GM23338 (cell line): ENCODE data around the gene SLC12A3. TPM values are rescaled to one million over a fixed set of nuclear protein-coding genes. Genes with fewer than 3 reads are reported as not detected.

Source experiments
- ATAC-seq: fragments of 200-7000 bp; cut with Tn5 transposase; 3 replicates; pipeline ENCODE4 v1.9.1; 2020
- DNase-seq: peaks from one replicate; pipeline ENCODE4 v3.0.0-alpha.2; 2015; ENCODE audit warnings: low spot score
- H2AFZ ChIP-seq: fragments of 200-600 bp; sonication (generic); 2 replicates; pipeline ENCODE4 v1.8.0; 2016; ENCODE audit warnings: antibody characterized with exemption, mild to moderate bottlenecking, moderate library complexity
- H3F3A ChIP-seq: fragments of 200-600 bp; sonication (generic); replicated peaks from 2 replicates; pipeline ENCODE4 v1.8.0; 2017; ENCODE audit warnings: antibody characterized with exemption, mixed run types, low read depth
- H3K27ac ChIP-seq: fragments of 200-600 bp; sonication (generic); 2 replicates; pipeline ENCODE4 v1.6.1; 2016; ENCODE audit warnings: low read depth
- H3K27me3 ChIP-seq: fragments of 200-600 bp; sonication (generic); 2 replicates; pipeline ENCODE4 v1.8.0; 2016; ENCODE audit warnings: mild to moderate bottlenecking, mixed run types, moderate library complexity; ENCODE audit not compliant: insufficient read depth
- H3K36me3 ChIP-seq: fragments of 200-600 bp; sonication (generic); 2 replicates; pipeline ENCODE4 v1.8.0; 2016; ENCODE audit warnings: mild to moderate bottlenecking; ENCODE audit not compliant: insufficient read depth
- H3K4me1 ChIP-seq: fragments of 200-600 bp; sonication (generic); 2 replicates; pipeline ENCODE4 v1.8.0; 2016; ENCODE audit warnings: mild to moderate bottlenecking, moderate library complexity; ENCODE audit not compliant: insufficient read depth
- H3K4me2 ChIP-seq: fragments of 200-600 bp; sonication (generic); 2 replicates; pipeline ENCODE4 v1.7.1; 2017; ENCODE audit warnings: mixed run types
- H3K4me3 ChIP-seq: fragments of 200-600 bp; sonication (generic); 2 replicates; pipeline ENCODE4 v1.6.1; 2016; ENCODE audit warnings: mixed run types
- H3K79me2 ChIP-seq: fragments of 200-600 bp; sonication (generic); replicated peaks from 2 replicates; pipeline ENCODE4 v1.8.0; 2017; ENCODE audit warnings: mild to moderate bottlenecking; ENCODE audit not compliant: insufficient read depth
- H3K9me2 ChIP-seq: fragments of 200-600 bp; sonication (generic); 2 replicates; pipeline ENCODE4 v1.8.0; 2017; ENCODE audit not compliant: insufficient read depth
- H4K20me1 ChIP-seq: fragments of 200-600 bp; sonication (generic); replicated peaks from 2 replicates; pipeline ENCODE4 v1.8.0; 2017; ENCODE audit warnings: mild to moderate bottlenecking; ENCODE audit not compliant: insufficient read depth
- H3K27ac Mint-ChIP-seq: 2 replicates; pipeline ENCODE4 v1.8.0; 2020; ENCODE audit warnings: inconsistent platforms, mild to moderate bottlenecking, moderate library complexity, mixed read lengths
- H3K27me3 Mint-ChIP-seq: 3 replicates; pipeline ENCODE4 v1.8.0; 2022; ENCODE audit warnings: low read depth, mild to moderate bottlenecking, moderate library complexity, mixed read lengths, inconsistent platforms; ENCODE audit not compliant: insufficient read depth, poor library complexity
- H3K36me3 Mint-ChIP-seq: 3 replicates; pipeline ENCODE4 v1.8.0; 2021; ENCODE audit warnings: low read depth, mild to moderate bottlenecking, inconsistent platforms, moderate library complexity, mixed read lengths
- H3K4me1 Mint-ChIP-seq: 3 replicates; pipeline ENCODE4 v1.8.0; 2020; ENCODE audit warnings: mild to moderate bottlenecking, inconsistent platforms, mixed read lengths
- H3K4me3 Mint-ChIP-seq: 3 replicates; pipeline ENCODE4 v1.8.0; 2021; ENCODE audit warnings: moderate library complexity, mild to moderate bottlenecking, inconsistent platforms, mixed read lengths
- H3K9me3 Mint-ChIP-seq: 3 replicates; pipeline ENCODE4 v1.8.0; 2020; ENCODE audit warnings: moderate library complexity, mild to moderate bottlenecking, inconsistent platforms, mixed read lengths
- CREB1 ChIP-seq: fragments of 250-450 bp; sonication (Bioruptor Pico); IDR thresholded peaks from 2 replicates; pipeline ENCODE4 v1.5.0; 2020; ENCODE audit warnings: low read depth, mild to moderate bottlenecking, moderate library complexity
- CTCF ChIP-seq, 2 experiments: fragments of 200-600 bp in 1 of 2; sonication (generic) in 1 of 2; conservative IDR thresholded peaks; 2 replicates each; pipeline versions ENCODE4 v1.5.1 to v1.6.1; 2016 to 2017; ENCODE audit warnings: antibody characterized with exemption in 2 of 2, low read depth in 2 of 2, mild to moderate bottlenecking in 2 of 2, moderate library complexity in 1 of 2
- ETS1 ChIP-seq: IDR thresholded peaks from 2 replicates; pipeline ENCODE4 v1.6.1; 2016; ENCODE audit warnings: antibody characterized with exemption
- EZH2 ChIP-seq: fragments of 200-600 bp; sonication (generic); IDR thresholded peaks from one replicate; pipeline ENCODE4 v1.8.0; 2017; ENCODE audit warnings: antibody characterized with exemption, mild to moderate bottlenecking, low read depth; ENCODE audit not compliant: unreplicated experiment
- EZH2phosphoT487 ChIP-seq: fragments of 200-600 bp; sonication (generic); IDR thresholded peaks from one replicate; pipeline ENCODE4 v1.8.1; 2018; ENCODE audit warnings: antibody characterized with exemption; ENCODE audit not compliant: unreplicated experiment
- JUNB ChIP-seq: IDR thresholded peaks from one replicate; pipeline ENCODE4 v1.6.1; 2016; ENCODE audit warnings: antibody characterized with exemption; ENCODE audit not compliant: unreplicated experiment
- NANOG ChIP-seq: IDR thresholded peaks from 2 replicates; pipeline ENCODE4 v1.6.1; 2016; ENCODE audit warnings: antibody characterized with exemption, borderline replicate concordance
- POLR2AphosphoS5 ChIP-seq: IDR thresholded peaks from 2 replicates; pipeline ENCODE4 v1.6.1; 2016; ENCODE audit warnings: antibody characterized with exemption, low read depth
- REST ChIP-seq: IDR thresholded peaks from one replicate; pipeline ENCODE4 v1.6.1; 2018; ENCODE audit warnings: antibody characterized with exemption; ENCODE audit not compliant: unreplicated experiment
- STAT1 ChIP-seq: IDR thresholded peaks from one replicate; pipeline ENCODE4 v1.6.1; 2016; ENCODE audit warnings: antibody characterized with exemption; ENCODE audit not compliant: unreplicated experiment
- ZNF114 ChIP-seq: fragments of 250-450 bp; sonication (Bioruptor Pico); IDR thresholded peaks from 2 replicates; pipeline ENCODE4 v1.5.0; 2020; ENCODE audit warnings: mild to moderate bottlenecking, moderate library complexity
- ZNF331 ChIP-seq: fragments of 250-450 bp; sonication (Bioruptor Pico); IDR thresholded peaks from 2 replicates; pipeline ENCODE4 v1.5.0; 2020; ENCODE audit warnings: low read depth, mild to moderate bottlenecking, moderate library complexity
- polyA plus RNA-seq: library from polyadenylated mRNA; unstranded; fragments of >200 nt; fragmentation: Nextera tagmentation; extraction: Ambion mirVana; gene quantifications from 2 replicates; pipeline ENCODE4 v1.2.1, GENCODE V29; 2016
- total RNA-seq: library from RNA; depleted of rRNA; stranded (reverse); fragments of >200 nt; shearing (Covaris generic); gene quantifications from 2 replicates; pipeline ENCODE4 v1.2.3, GENCODE V29; 2014
- TF ChIP-seq, protein P1 (sequence below): fragments of 250-450 bp; sonication (Bioruptor Pico); IDR thresholded peaks from 2 replicates; pipeline ENCODE4 v1.5.0; 2020; ENCODE audit warnings: mild to moderate bottlenecking, moderate library complexity

SLC12A3 gene
- total and polyA plus RNA-seq, 2 experiments from 2014 or later: not detected

- Mint-ChIP-seq H3K36me3 (no peaks in the 10 kb centered on the region), H3K27ac (no peak overlapping the region; the same call in 1 of the 2 replicates), H3K27me3 (peaks cover 4% of the 10 kb centered on the region), H3K4me3 (no peak overlapping the region), H3K4me1 (peaks cover 40% of the 10 kb centered on the region), H3K9me3 (peaks cover 7% of the 10 kb centered on the region; the same call in 2 of the 3 replicates)
- no peaks in the 10 kb centered on the region for H3K79me2 ChIP-seq
- peak overlapping the region; percentile 32; the same call in 1 of the 2 replicates for H2AFZ ChIP-seq
- H3K4me2 ChIP-seq: 0 out of 2 replicates have a peak overlapping the region, but pooled peaks have one; percentile 12
- no peak overlapping the region for H3K27ac ChIP-seq
- H3K27me3 ChIP-seq: no peaks in the 10 kb centered on the region
- H3K4me1 ChIP-seq: peaks cover 19% of the 10 kb centered on the region
- H3K36me3 ChIP-seq: no peaks in the 10 kb centered on the region
- no peaks in the 10 kb centered on the region for H4K20me1 ChIP-seq
- no peak for DNase-seq
- 0 out of 2 replicates have a peak, but pooled peaks cover 6% of the 10 kb centered on the region for H3K9me2 ChIP-seq
- TF ChIP-seq ZNF114 (CRISPR knock-in tag): no peak
- TF ChIP-seq CREB1 (CRISPR knock-in tag): no peak
- TF ChIP-seq EZH2phosphoT487: no peak
- TF ChIP-seq POLR2AphosphoS5: no peak
- no peak for TF ChIP-seq ETS1
- TF ChIP-seq, protein P1, sequence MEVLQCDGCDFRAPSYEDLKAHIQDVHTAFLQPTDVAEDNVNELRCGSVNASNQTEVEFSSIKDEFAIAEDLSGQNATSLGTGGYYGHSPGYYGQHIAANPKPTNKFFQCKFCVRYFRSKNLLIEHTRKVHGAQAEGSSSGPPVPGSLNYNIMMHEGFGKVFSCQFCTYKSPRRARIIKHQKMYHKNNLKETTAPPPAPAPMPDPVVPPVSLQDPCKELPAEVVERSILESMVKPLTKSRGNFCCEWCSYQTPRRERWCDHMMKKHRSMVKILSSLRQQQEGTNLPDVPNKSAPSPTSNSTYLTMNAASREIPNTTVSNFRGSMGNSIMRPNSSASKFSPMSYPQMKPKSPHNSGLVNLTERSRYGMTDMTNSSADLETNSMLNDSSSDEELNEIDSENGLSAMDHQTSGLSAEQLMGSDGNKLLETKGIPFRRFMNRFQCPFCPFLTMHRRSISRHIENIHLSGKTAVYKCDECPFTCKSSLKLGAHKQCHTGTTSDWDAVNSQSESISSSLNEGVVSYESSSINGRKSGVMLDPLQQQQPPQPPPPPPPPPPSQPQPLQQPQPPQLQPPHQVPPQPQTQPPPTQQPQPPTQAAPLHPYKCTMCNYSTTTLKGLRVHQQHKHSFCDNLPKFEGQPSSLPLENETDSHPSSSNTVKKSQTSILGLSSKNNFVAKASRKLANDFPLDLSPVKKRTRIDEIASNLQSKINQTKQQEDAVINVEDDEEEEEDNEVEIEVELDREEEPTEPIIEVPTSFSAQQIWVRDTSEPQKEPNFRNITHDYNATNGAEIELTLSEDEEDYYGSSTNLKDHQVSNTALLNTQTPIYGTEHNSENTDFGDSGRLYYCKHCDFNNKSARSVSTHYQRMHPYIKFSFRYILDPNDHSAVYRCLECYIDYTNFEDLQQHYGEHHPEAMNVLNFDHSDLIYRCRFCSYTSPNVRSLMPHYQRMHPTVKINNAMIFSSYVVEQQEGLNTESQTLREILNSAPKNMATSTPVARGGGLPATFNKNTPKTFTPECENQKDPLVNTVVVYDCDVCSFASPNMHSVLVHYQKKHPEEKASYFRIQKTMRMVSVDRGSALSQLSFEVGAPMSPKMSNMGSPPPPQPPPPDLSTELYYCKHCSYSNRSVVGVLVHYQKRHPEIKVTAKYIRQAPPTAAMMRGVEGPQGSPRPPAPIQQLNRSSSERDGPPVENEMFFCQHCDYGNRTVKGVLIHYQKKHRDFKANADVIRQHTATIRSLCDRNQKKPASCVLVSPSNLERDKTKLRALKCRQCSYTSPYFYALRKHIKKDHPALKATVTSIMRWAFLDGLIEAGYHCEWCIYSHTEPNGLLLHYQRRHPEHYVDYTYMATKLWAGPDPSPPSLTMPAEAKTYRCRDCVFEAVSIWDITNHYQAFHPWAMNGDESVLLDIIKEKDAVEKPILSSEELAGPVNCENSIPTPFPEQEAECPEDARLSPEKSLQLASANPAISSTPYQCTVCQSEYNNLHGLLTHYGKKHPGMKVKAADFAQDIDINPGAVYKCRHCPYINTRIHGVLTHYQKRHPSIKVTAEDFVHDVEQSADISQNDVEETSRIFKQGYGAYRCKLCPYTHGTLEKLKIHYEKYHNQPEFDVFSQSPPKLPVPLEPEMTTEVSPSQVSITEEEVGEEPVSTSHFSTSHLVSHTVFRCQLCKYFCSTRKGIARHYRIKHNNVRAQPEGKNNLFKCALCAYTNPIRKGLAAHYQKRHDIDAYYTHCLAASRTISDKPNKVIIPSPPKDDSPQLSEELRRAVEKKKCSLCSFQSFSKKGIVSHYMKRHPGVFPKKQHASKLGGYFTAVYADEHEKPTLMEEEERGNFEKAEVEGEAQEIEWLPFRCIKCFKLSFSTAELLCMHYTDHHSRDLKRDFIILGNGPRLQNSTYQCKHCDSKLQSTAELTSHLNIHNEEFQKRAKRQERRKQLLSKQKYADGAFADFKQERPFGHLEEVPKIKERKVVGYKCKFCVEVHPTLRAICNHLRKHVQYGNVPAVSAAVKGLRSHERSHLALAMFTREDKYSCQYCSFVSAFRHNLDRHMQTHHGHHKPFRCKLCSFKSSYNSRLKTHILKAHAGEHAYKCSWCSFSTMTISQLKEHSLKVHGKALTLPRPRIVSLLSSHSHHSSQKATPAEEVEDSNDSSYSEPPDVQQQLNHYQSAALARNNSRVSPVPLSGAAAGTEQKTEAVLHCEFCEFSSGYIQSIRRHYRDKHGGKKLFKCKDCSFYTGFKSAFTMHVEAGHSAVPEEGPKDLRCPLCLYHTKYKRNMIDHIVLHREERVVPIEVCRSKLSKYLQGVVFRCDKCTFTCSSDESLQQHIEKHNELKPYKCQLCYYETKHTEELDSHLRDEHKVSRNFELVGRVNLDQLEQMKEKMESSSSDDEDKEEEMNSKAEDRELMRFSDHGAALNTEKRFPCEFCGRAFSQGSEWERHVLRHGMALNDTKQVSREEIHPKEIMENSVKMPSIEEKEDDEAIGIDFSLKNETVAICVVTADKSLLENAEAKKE: no peak
- TF ChIP-seq STAT1: no peak
- no peak for TF ChIP-seq EZH2
- no peak for TF ChIP-seq CTCF (conservative IDR thresholded peaks at IDR 0.05; ENCODE audit: low read depth in 2 of 2)
- TF ChIP-seq JUNB: no peak
- no peak for TF ChIP-seq NANOG
- TF ChIP-seq ZNF331: no peak
- no peak for TF ChIP-seq REST
- H3K4me3 ChIP-seq: no peak overlapping the region
- no peak for ATAC-seq
- no peaks in the 10 kb centered on the region for H3F3A ChIP-seq
Observed at GRCh38 chr16:56910112-56910511, 45.1 kb downstream of the SLC12A3 start.
